IPS-20b (cell line): Measurements from ENCODE around the gene FTH1.

Experiments used
- H3K27ac ChIP-seq: one replicate; pipeline ENCODE4 v1.5.1; 2013; ENCODE audit warnings: low read length
- H3K27me3 ChIP-seq: 2 replicates; pipeline ENCODE4 v1.6.1; 2013; ENCODE audit warnings: mild to moderate bottlenecking, low read length, inconsistent platforms; ENCODE audit not compliant: insufficient read depth
- H3K36me3 ChIP-seq: 2 replicates; pipeline ENCODE4 v1.6.1; 2013; ENCODE audit warnings: low read depth, mild to moderate bottlenecking, inconsistent platforms, low read length, moderate library complexity; ENCODE audit not compliant: insufficient read depth
- H3K4me1 ChIP-seq: 2 replicates; pipeline ENCODE4 v1.6.1; 2013; ENCODE audit warnings: mild to moderate bottlenecking, control low read depth, inconsistent platforms, low read length, moderate library complexity; ENCODE audit not compliant: insufficient read depth
- H3K4me3 ChIP-seq: 2 replicates; pipeline ENCODE4 v1.5.1; 2013; ENCODE audit warnings: mild to moderate bottlenecking, low read length, inconsistent platforms
- H3K9ac ChIP-seq: 2 replicates; pipeline ENCODE4 v1.6.1; 2013; ENCODE audit warnings: low read depth, mild to moderate bottlenecking, inconsistent platforms, low read length, moderate library complexity
- H3K9me3 ChIP-seq: 2 replicates; pipeline ENCODE4 v1.6.1; 2013; ENCODE audit warnings: mild to moderate bottlenecking, low read depth, low read length, inconsistent platforms; ENCODE audit not compliant: insufficient read depth

FTH1 gene

DNA sequence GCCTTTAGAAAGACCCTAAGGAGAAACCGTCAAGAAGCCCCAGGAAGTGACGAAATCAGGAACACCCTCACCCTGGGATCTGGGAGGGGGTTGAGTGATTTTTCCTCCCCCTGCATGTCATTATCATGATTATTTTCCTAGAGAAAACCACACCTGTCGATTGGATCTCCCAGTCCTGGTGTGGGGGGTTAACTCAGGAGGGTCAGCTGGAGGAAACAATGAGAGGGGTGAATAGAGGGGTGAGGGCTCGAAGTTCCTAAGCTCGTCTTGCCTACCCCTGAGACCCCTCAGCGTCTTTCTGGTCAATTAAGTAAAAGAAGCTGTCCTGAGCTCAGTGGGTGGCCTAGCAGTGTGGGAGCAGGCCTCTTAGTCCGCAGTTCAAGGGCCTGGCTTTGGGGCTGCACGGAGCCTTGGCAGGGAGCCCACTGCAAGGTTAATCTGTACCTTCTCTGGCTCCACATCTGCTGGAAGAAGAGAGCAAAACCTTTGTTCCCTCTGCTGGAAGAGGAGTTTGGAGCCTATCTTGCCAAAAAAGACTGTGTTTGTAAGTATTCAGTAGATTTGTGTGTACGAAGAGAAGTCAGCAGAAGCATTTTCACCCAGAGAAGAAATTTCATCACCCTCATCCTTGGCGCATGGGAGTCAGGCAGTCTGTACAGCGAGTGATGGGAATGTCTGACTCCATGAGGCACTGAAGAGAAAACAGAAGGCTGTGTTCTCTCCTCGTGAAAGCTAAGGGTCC, 34.2 kb upstream of the FTH1 start:
- H3K27ac ChIP-seq: no peak overlapping the region
- no peak overlapping the region for H3K9ac ChIP-seq
- no peaks in the 10 kb centered on the region for H3K27me3 ChIP-seq
- no peaks in the 10 kb centered on the region for H3K36me3 ChIP-seq
- H3K9me3 ChIP-seq: peaks cover 14% of the 10 kb centered on the region
- H3K4me3 ChIP-seq: no peak overlapping the region
- peaks cover 5% of the 10 kb centered on the region; the same call in 1 of the 2 replicates for H3K4me1 ChIP-seq

DNA sequence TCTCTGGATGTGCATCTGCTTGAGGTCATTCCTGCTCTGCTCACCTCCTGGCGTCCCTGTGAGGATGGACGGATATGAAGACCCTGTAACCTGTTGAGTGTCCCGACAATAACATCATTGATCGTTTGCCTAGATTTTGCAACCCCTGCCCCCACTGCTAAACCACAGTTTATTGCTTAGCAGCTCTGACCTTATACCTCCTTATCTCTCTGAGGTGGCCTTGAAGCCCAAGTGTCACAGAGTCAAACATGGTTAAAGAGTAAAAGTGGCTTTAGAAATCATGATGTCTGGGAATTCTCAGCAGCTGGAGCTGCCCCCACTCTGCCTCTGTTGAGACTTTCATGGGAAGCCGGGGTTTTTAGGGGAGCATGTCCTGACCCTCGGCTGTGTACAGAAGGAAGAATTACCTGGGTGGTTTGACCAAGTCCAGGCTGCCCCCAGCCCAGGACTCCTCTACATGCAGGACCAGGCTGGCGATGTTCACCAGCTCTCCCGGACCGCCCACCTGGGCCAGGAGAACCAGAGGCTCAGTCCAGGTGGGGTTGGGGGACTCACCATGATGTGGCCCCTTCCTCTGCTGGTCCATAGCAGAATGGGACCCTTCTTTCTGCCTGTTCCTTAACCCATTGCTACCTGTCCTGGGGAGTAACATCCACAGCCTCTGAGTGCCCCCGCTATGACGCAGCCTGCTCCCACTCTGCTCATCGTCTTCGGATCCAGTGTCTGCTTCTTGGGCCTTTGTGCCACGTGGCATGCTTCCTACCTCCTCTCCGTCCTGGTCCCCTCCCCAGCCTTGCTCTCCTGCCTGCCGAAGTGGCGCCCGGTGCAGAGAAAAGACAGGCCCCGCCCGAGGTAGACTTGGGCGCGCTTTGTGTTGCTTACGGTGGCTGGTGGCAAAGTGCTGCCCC, 33.4 kb upstream of the FTH1 start:
- H3K9me3 ChIP-seq: peaks cover 14% of the 10 kb centered on the region
- H3K36me3 ChIP-seq: no peaks in the 10 kb centered on the region
- H3K27me3 ChIP-seq: no peaks in the 10 kb centered on the region
- H3K4me3 ChIP-seq: no peak overlapping the region
- H3K9ac ChIP-seq: no peak overlapping the region
- H3K4me1 ChIP-seq: peaks cover 5% of the 10 kb centered on the region; the same call in 1 of the 2 replicates
- no peak overlapping the region for H3K27ac ChIP-seq

DNA sequence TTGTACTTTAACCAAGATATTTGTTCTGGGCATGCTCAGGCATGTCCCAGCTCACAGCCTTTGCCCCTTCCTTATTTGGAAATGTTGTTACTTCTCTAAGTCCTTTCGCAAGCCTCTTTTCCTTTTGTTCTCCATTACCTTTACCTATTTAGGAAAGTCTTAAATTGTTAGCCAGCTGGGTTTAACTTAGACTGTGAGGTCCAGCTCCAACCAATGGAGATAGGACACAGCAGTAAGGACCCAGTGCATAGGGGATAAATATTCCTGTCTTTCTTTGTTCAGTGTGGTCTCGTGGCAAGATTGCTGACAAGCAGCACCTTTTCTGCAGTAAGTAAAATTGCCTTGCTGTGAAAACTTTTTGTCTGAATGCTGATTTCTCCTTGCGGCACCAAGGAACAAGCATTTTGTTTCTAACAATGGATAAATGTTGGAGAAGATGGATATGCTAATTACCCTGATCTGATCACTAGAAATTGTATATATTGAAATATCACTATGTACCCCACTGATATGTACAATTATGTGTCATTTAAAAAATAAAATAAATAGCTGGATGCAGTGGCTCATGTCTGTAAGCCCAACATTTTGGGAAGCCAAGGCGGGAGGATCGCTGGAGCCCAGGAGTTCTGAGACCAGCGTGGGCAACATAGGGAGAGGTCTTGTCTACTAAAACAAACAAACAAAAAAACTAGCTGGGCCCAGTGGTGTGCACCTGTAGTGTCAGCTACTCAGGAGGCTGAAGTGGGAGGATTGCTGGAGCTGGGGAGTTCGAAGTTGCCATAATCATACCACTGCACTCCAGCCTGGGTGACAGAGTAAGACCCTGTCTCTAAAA, 31.9 kb upstream of the FTH1 start:
- Histone ChIP-seq H3K4me3 (no peak overlapping the region), H3K9me3 (peaks cover 14% of the 10 kb centered on the region), H3K27me3 (no peaks in the 10 kb centered on the region), H3K9ac (no peak overlapping the region), H3K36me3 (no peaks in the 10 kb centered on the region), H3K27ac (no peak overlapping the region), H3K4me1 (peaks cover 3% of the 10 kb centered on the region; the same call in 1 of the 2 replicates)

DNA sequence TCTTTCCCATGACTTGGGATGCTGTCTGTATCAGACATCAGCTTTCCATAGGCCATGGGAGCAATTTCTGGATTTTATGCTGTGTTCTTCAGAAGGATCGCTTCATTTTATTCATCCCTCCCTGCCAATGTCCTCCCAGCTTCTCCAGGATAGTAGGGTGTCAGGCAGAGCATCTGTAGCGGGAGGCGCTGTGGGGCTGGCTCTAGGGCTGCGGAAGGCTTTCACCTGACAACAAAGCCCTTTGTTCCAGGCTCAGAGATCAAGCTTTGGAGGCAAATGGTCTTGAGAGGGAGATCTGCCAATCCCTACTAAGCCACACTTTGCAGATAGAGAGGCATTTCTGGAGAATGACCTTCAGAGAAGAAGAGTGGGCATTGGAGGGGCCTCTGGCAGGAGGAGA, 29.5 kb upstream of the FTH1 start:
- H3K27me3 ChIP-seq: no peaks in the 10 kb centered on the region
- peaks cover 14% of the 10 kb centered on the region for H3K9me3 ChIP-seq
- no peak overlapping the region for H3K9ac ChIP-seq
- no peak overlapping the region for H3K4me3 ChIP-seq
- H3K4me1 ChIP-seq: peaks cover 3% of the 10 kb centered on the region; the same call in 1 of the 2 replicates
- H3K27ac ChIP-seq: no peak overlapping the region
- no peaks in the 10 kb centered on the region for H3K36me3 ChIP-seq

DNA sequence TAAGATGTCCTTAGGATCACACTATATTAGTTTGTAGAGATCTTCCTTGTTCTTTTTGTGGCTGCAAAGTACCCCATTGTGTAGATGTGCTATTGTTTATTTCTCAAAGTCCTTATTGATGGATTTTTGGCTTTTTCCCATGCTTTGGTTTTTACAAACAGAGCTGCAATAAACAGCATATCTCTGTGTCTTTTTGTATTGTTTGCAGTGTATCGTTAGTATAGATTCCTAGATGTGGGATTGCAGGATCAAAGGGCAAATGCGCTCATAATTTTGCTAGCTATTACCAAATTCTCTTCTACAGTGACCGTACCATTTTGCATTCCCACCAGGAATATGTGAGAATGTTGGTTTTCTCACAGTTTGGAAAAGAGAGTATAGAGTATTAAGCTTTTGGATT, 27.5 kb upstream of the FTH1 start:
- no peaks in the 10 kb centered on the region for H3K4me1 ChIP-seq
- H3K4me3 ChIP-seq: no peak overlapping the region
- peaks cover 14% of the 10 kb centered on the region for H3K9me3 ChIP-seq
- no peaks in the 10 kb centered on the region for H3K27me3 ChIP-seq
- no peak overlapping the region for H3K27ac ChIP-seq
- no peaks in the 10 kb centered on the region for H3K36me3 ChIP-seq
- H3K9ac ChIP-seq: no peak overlapping the region

DNA sequence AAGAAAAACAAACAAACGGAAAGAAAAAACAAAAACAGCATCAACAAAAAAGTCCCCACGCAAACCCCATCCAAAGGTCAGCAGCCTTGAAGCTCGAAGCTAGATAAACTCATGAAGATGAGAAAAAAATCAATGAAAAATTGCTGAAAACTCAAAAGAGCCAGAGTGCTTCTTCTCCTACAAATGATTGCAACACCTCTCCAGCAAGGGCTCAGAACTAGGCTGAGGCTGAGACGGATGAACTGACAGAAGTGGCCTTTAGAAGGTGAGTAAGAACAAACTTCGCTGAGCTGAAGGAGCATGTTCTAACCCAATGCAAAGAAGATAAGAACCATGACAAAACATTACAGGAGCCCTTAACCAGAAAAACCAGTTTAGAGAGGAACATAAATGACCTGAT, 18.4 kb upstream of the FTH1 start:
- Histone ChIP-seq H3K27ac (no peak overlapping the region), H3K36me3 (no peaks in the 10 kb centered on the region), H3K4me1 (no peaks in the 10 kb centered on the region), H3K4me3 (no peak overlapping the region), H3K9ac (no peak overlapping the region), H3K9me3 (peaks cover 13% of the 10 kb centered on the region; the same call in 1 of the 2 replicates), H3K27me3 (peaks cover 30% of the 10 kb centered on the region)

DNA sequence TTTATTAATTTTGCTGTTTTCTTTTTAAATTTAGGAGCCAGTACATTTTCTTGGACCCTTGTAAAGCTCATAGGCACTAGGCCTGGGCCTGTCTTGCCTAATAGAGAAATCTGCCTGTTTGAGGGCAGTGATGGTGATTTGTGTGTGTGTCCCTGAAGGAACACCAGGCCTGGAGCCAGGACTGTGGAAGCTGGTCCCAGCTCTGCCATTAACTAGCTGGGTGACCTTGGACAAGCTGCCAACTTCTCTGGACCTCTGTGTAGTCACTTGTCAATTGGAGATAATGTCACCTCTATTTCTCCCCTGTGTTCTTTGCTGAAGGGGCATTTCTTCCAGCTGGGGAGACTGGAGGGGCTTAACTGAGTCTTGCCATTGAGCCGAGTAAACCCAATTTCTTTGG, 16.0 kb upstream of the FTH1 start:
- Histone ChIP-seq H3K27ac (no peak overlapping the region), H3K27me3 (peaks cover 53% of the 10 kb centered on the region), H3K36me3 (no peaks in the 10 kb centered on the region), H3K9ac (no peak overlapping the region), H3K4me3 (no peak overlapping the region), H3K4me1 (no peaks in the 10 kb centered on the region), H3K9me3 (peaks cover 13% of the 10 kb centered on the region; the same call in 1 of the 2 replicates)

DNA sequence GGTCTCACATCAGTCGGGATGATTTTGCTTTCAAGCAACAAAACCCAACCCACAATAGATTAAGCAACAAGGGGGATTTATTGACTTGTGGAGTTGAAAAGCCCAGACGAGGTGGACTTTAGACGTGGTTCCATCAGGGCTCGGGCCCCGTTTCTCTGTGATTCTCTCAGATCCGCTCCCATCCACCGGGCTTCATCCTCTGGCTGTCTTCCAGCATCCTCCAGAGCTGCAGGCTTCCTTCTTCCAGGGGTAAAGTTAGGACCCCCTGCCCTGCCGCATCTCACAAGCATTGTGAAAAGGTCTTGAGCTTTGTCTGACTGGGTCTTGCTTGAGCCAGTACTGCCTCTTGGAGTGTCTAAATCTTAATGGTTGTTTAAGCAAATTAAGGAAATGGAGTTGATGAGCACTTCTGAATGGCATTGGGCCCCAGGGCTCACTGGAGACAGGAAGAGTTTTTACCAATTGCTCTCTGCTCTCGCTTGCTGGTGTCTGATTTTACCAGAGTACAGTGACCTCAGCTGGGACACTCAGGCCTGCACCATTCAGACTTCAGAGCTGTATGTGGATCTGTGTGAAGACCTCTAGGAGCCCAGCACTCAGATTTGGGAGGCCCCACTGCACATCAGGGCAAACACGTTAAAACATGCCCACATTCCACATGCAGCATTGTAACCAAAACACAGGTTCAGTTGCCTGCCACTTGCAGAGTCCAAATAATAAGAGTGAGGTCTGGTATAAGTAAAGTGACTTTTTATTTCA, 13.5 kb upstream of the FTH1 start:
- no peak overlapping the region for H3K27ac ChIP-seq

DNA sequence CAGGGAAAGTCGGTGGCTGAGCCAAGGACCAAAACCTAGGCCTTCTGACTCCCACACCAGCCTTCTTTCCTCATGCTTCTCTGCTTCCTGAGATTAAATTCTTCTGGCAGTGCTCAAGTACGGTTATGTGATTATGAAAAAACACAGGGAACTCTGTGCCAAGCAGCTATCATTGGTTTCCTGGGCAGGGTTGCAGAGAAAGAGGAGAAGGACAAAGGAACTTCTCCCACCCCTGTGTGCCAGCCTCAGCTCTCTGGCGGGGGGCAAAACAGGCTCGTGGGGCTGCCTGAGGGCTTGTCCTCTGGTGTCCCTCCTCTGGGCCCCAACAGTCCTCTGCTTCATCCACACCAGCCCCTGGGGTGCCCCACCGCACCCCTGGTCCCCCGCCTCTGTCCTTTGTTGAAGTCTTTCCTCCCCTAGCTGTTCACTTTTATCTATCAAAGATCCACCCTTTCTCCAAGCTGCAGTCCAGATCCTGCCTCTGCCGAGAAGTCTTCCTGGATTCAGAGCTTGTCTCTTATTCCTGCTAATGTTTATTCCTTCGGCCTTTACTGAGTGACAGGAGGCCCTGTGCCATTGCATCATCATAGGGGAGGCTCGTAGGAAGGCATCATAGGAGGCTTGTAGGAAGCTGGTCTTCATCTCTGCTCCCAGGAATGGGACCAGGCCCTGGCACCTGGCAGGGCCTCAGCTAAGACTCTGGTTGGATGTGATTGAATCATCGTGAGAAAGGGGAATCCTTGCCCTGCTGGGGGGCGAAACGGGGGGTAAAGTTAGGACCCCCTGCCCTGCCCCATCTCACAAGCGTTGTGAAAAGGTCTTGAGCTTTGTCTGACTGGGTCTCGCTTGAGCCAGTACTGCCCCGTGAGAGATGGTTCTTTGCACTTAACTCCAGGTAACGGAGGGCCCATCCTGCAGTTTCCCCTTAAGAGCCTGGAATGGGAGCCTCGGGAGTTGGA, 11.5 kb upstream of the FTH1 start:
- H3K27me3 ChIP-seq: peaks cover 42% of the 10 kb centered on the region
- H3K9me3 ChIP-seq: no peaks in the 10 kb centered on the region
- no peak overlapping the region for H3K4me3 ChIP-seq
- no peaks in the 10 kb centered on the region for H3K36me3 ChIP-seq
- no peak overlapping the region for H3K27ac ChIP-seq
- no peak overlapping the region for H3K9ac ChIP-seq
- no peaks in the 10 kb centered on the region for H3K4me1 ChIP-seq

More for the DNA sequence above, 13.5 kb upstream of the FTH1 start:
- H3K9ac ChIP-seq: no peak overlapping the region
- H3K9me3 ChIP-seq: 0 out of 2 replicates have a peak, but pooled peaks cover under 1% of the 10 kb centered on the region
- peaks cover 53% of the 10 kb centered on the region for H3K27me3 ChIP-seq
- H3K4me3 ChIP-seq: no peak overlapping the region
- no peaks in the 10 kb centered on the region for H3K4me1 ChIP-seq
- no peaks in the 10 kb centered on the region for H3K36me3 ChIP-seq

DNA sequence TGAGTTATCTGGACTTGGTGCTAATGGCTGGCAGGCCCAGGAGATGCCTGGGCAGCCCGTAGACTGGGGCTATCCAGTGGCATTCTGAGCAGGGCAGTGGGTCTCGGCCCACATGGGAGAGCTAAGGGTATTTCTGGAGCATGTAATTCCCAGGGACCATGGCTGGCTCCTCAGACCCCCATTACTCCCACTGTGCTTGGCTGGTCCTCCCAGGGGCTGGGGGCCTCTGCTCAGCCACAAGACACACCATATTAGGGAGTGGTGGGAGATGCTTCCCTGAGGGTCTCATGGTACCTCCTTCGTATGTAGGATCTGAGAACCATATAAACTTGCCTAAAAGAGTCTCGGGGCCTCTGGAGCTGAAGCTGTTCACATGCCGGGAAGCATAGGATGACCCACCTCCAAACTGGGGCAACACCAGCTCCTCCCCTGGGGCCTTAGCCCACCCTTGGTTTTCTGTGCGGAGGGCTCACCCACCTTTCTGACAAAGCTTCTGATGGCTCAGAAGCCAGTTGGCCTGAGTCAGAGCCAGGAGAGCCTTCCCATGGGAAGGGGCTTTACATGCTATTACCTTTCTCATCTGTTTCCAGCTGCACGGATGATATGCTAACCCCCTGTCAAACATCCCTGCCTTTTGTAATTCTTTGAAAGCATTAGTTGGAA, 9.5 kb upstream of the FTH1 start:
- Histone ChIP-seq H3K9me3 (no peaks in the 10 kb centered on the region), H3K27ac (no peak overlapping the region)

More for the DNA sequence above, 9.5 kb upstream of the FTH1 start:
- Histone ChIP-seq H3K4me1 (peaks cover 17% of the 10 kb centered on the region), H3K27me3 (peaks cover 31% of the 10 kb centered on the region; the same call in 1 of the 2 replicates), H3K4me3 (no peak overlapping the region), H3K36me3 (no peaks in the 10 kb centered on the region), H3K9ac (no peak overlapping the region)
